Sigmoid colon (tissue), 4 donors: Measurements from ENCODE around the gene ANTXR1.

ENCODE experiments used
- CTCF ChIP-seq, 4 experiments: fragments of 450-650 bp in 3 of 4; fragments of 200-600 bp in 1 of 4; IDR thresholded peaks; one replicate each; pipeline ENCODE4 v1.5.1; 2016 to 2019; ENCODE audit warnings: antibody characterized with exemption in 4 of 4, mild to moderate bottlenecking in 3 of 4, moderate library complexity in 2 of 4
- EP300 ChIP-seq, 4 donors: sonication (generic); formaldehyde crosslinking; IDR thresholded peaks; one replicate each; pipeline ENCODE4 v1.6.1; 2017; ENCODE audit warnings: antibody characterized with exemption in 4 of 4
- POLR2AphosphoS5 ChIP-seq, 4 donors: sonication (generic); formaldehyde crosslinking; IDR thresholded peaks; one replicate each; pipeline ENCODE4 v1.6.1; 2017; ENCODE audit warnings: antibody characterized with exemption in 4 of 4

GRCh38 chr2:69157441-69157840 is 144.5 kb downstream of the ANTXR1 start:
- TF ChIP-seq EP300 (IDR thresholded peaks at IDR 0.05) (no peak), CTCF (IDR thresholded peaks at IDR 0.05) (no peak), POLR2AphosphoS5 (IDR thresholded peaks at IDR 0.05) (no peak)
